ENCODE data around the gene PURA. TPM values are rescaled to one million over a fixed set of nuclear protein-coding genes. Genes with fewer than 3 reads are reported as not detected.

Gene PURA
- total RNA-seq, 1 experiment from 2014 or later, result 3.6 TPM

DNA sequence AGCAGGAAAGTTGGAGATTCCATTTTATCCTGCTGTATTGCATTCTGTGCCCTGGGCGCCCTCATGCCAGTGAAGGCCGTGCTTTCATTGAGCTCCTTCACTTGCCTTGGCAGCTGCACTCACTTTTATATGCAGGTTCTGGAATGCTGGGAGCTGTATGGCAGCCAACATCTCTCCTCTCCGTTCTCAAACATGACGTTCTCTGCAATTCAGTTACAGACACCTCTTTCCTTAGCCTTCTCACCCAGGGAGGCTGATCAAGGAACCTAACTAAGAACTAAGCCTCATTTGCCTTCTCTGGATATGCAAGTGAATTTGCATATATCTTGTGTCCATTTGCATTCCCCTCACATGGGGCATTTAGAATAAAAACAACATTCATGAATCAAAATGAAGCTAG lies 29.4 kb upstream of the PURA start:
- Histone ChIP-seq H3K18ac (ENCODE audit: insufficient read length, low read depth, low read length) (no peak overlapping the region), H3K14ac (ENCODE audit: insufficient read depth, low read length) (no peak overlapping the region), H2AFZ (ENCODE audit: low read length) (no peak overlapping the region), H3K9ac (ENCODE audit: extremely low read depth, insufficient read length, low read length) (no peak overlapping the region), H2AK5ac (ENCODE audit: insufficient read length, low read length) (no peak overlapping the region), H3K4me1 (ENCODE audit: insufficient read depth, low read length) (no peaks in the 10 kb centered on the region), H4K8ac (replicated peaks; ENCODE audit: insufficient read length, low read depth, low read length) (no peak overlapping the region), H3K27ac (ENCODE audit: insufficient read length, low read depth, low read length) (no peak overlapping the region), H4K91ac (ENCODE audit: insufficient read length, low read depth, low read length) (no peak overlapping the region), H3K9me3 (ENCODE audit: control insufficient read depth, low read depth, low read length) (no peaks in the 10 kb centered on the region), H4K20me1 (ENCODE audit: control insufficient read depth, insufficient read depth, insufficient read length) (no peaks in the 10 kb centered on the region), H2BK15ac (ENCODE audit: low read depth, low read length) (no peak overlapping the region), H2BK120ac (ENCODE audit: low read depth, low read length, poor library complexity, severe bottlenecking) (no peak overlapping the region), H3K79me1 (ENCODE audit: insufficient read depth, low read depth, low read length, poor library complexity, severe bottlenecking) (no peaks in the 10 kb centered on the region), H2BK12ac (ENCODE audit: insufficient read length, low read depth, low read length) (no peak overlapping the region), H3K23me2 (ENCODE audit: insufficient read length, low read depth, low read length, poor library complexity, severe bottlenecking) (no peaks in the 10 kb centered on the region), H3K79me2 (ENCODE audit: insufficient read depth, low read length) (no peaks in the 10 kb centered on the region), H4K5ac (ENCODE audit: insufficient read length, low read depth, low read length) (no peak overlapping the region), H3K4ac (ENCODE audit: low read depth, low read length) (no peak overlapping the region), H2BK5ac (ENCODE audit: insufficient read length, low read length) (no peak overlapping the region), H3K4me2 (ENCODE audit: insufficient read depth, insufficient read length, low read length) (no peak overlapping the region), H3K27me3 (ENCODE audit: insufficient read depth, low read length) (no peaks in the 10 kb centered on the region), H3K56ac (ENCODE audit: insufficient read length, low read depth, low read length) (no peak overlapping the region), H2BK20ac (ENCODE audit: low read depth, low read length, poor library complexity, severe bottlenecking) (no peak overlapping the region), H3K23ac (ENCODE audit: insufficient read length, low read depth, low read length) (no peak overlapping the region), H3T11ph (ENCODE audit: low read length) (no peak overlapping the region)
- peaks cover 64% of the 10 kb centered on the region for H3K27me3 Mint-ChIP-seq (ENCODE audit: low read depth)
- no peak for DNase-seq
- WGBS (ENCODE audit: extremely low coverage, insufficient read length, low lambda C conversion rate), result no CpG with 5 or more reads among the region's 4 CpGs
- H3K27ac Mint-ChIP-seq, result no peak overlapping the region; a peak in 1 of 7 replicates
- H3K9me3 Mint-ChIP-seq, result no peaks in the 10 kb centered on the region
- H3K4me1 Mint-ChIP-seq, result peaks cover 4% of the 10 kb centered on the region in 2 experiments; a peak in 3 of 4 replicates
- TF ChIP-seq, protein P1, sequence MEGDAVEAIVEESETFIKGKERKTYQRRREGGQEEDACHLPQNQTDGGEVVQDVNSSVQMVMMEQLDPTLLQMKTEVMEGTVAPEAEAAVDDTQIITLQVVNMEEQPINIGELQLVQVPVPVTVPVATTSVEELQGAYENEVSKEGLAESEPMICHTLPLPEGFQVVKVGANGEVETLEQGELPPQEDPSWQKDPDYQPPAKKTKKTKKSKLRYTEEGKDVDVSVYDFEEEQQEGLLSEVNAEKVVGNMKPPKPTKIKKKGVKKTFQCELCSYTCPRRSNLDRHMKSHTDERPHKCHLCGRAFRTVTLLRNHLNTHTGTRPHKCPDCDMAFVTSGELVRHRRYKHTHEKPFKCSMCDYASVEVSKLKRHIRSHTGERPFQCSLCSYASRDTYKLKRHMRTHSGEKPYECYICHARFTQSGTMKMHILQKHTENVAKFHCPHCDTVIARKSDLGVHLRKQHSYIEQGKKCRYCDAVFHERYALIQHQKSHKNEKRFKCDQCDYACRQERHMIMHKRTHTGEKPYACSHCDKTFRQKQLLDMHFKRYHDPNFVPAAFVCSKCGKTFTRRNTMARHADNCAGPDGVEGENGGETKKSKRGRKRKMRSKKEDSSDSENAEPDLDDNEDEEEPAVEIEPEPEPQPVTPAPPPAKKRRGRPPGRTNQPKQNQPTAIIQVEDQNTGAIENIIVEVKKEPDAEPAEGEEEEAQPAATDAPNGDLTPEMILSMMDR (conservative IDR thresholded peaks at IDR 0.05), result no peak
- H3K4me3 Mint-ChIP-seq, result no peak overlapping the region
- H3K36me3 Mint-ChIP-seq (ENCODE audit: insufficient read depth in 1 of 3, low read depth in 3 of 3), result no peaks in the 10 kb centered on the region
